SU-DHL-6 (cell line): ENCODE results near the gene OXCT1.

Experiments
- H2AFZ ChIP-seq: fragments of 200-600 bp; sonication (generic); 2 replicates; pipeline ENCODE4 v1.6.1; 2014; ENCODE audit warnings: low read depth, mild to moderate bottlenecking, moderate library complexity, mixed read lengths, antibody characterized with exemption, low read length; ENCODE audit not compliant: severe bottlenecking
- H3F3A ChIP-seq: fragments of 200-600 bp; shearing (Covaris generic); 2 replicates; pipeline ENCODE4 v1.6.0; 2016; ENCODE audit warnings: antibody characterized with exemption, mild to moderate bottlenecking; ENCODE audit not compliant: insufficient read depth
- H3K27ac ChIP-seq: fragments of 200-600 bp; sonication (generic); 2 replicates; pipeline ENCODE4 v1.5.1; 2016; ENCODE audit warnings: low read depth, mild to moderate bottlenecking, low read length, moderate library complexity, mixed read lengths
- H3K27me3 ChIP-seq: fragments of 200-600 bp; sonication (generic), shearing (Covaris generic); 2 replicates; pipeline ENCODE4 v1.6.0; 2014; ENCODE audit warnings: mild to moderate bottlenecking, low read length
- H3K36me3 ChIP-seq: fragments of 200-600 bp; sonication (generic); 2 replicates; pipeline ENCODE4 v1.6.1; 2014; ENCODE audit warnings: mild to moderate bottlenecking, low read length, mixed read lengths
- H3K4me2 ChIP-seq: fragments of 300-600, 200-600 bp; shearing (Covaris generic), sonication (generic); 2 replicates; pipeline ENCODE4 v1.6.0; 2014; ENCODE audit warnings: low read length, low read depth, mild to moderate bottlenecking; ENCODE audit not compliant: poor library complexity, severe bottlenecking
- H3K4me3 ChIP-seq: fragments of 200-600 bp; sonication (generic); 2 replicates; pipeline ENCODE4 v1.5.1; 2014; ENCODE audit warnings: antibody characterized with exemption, low read length, mild to moderate bottlenecking, mixed read lengths; ENCODE audit not compliant: insufficient read depth, poor library complexity, severe bottlenecking
- H3K79me2 ChIP-seq: fragments of 200-600 bp; sonication (generic); 2 replicates; pipeline ENCODE4 v1.6.1; 2014; ENCODE audit warnings: mild to moderate bottlenecking, low read length, moderate library complexity; ENCODE audit not compliant: insufficient read depth
- H3K9ac ChIP-seq: fragments of 200-600 bp; sonication (generic); 2 replicates; pipeline ENCODE4 v1.7.0; 2014; ENCODE audit warnings: mild to moderate bottlenecking, low read length
- H3K9me2 ChIP-seq: fragments of 200-600 bp; sonication (generic); replicated peaks from 2 replicates; pipeline ENCODE4 v1.6.1; 2014; ENCODE audit warnings: low read length; ENCODE audit not compliant: insufficient read depth
- H3K9me3 ChIP-seq: fragments of 200-600 bp; sonication (generic); 2 replicates; pipeline ENCODE4 v1.6.1; 2014; ENCODE audit warnings: low read length, mixed read lengths; ENCODE audit not compliant: insufficient read depth
- H4K20me1 ChIP-seq: fragments of 200-600 bp; sonication (generic); 2 replicates; pipeline ENCODE4 v1.6.1; 2014; ENCODE audit warnings: low read depth, mild to moderate bottlenecking, antibody characterized with exemption, low read length, moderate library complexity, mixed read lengths
- CTCF ChIP-seq: fragments of 200-600 bp; sonication (generic); IDR thresholded peaks from one replicate; pipeline ENCODE4 v1.5.1; 2017; ENCODE audit warnings: antibody characterized with exemption, mild to moderate bottlenecking, low read length, moderate library complexity; ENCODE audit not compliant: insufficient read depth, poor library complexity, severe bottlenecking
- EZH2phosphoT487 ChIP-seq: fragments of 200-600 bp; sonication (generic), shearing (Covaris generic); conservative IDR thresholded peaks from 2 replicates; pipeline ENCODE4 v1.6.1; 2018; ENCODE audit warnings: mild to moderate bottlenecking, antibody characterized with exemption, low read length, moderate library complexity, mixed read lengths

The OXCT1 gene

GRCh38 chr5:41754857-41755256 lies 115.4 kb downstream of the OXCT1 start:
- no peak for TF ChIP-seq CTCF
- no peak for TF ChIP-seq EZH2phosphoT487
- no peaks in the 10 kb centered on the region for H4K20me1 ChIP-seq
- H3F3A ChIP-seq: no peaks in the 10 kb centered on the region
- H3K9ac ChIP-seq: no peak overlapping the region
- no peak overlapping the region for H3K4me3 ChIP-seq
- no peak overlapping the region for H3K4me2 ChIP-seq
- H3K9me2 ChIP-seq: no peaks in the 10 kb centered on the region
- H3K27me3 ChIP-seq: no peaks in the 10 kb centered on the region
- no peaks in the 10 kb centered on the region for H3K9me3 ChIP-seq
- H2AFZ ChIP-seq: no peak overlapping the region
- H3K36me3 ChIP-seq: 0 out of 2 replicates have a peak, but pooled peaks cover 8% of the 10 kb centered on the region
- H3K79me2 ChIP-seq: no peaks in the 10 kb centered on the region
- no peak overlapping the region for H3K27ac ChIP-seq

- H2AFZ ChIP-seq: no peak overlapping the region
- no peak overlapping the region for H3K9ac ChIP-seq
- no peaks in the 10 kb centered on the region for H4K20me1 ChIP-seq
- H3K9me2 ChIP-seq: no peaks in the 10 kb centered on the region
- H3K4me3 ChIP-seq: no peak overlapping the region
- peaks cover 36% of the 10 kb centered on the region for H3K36me3 ChIP-seq
- H3F3A ChIP-seq: no peaks in the 10 kb centered on the region
- no peak overlapping the region for H3K4me2 ChIP-seq
- no peaks in the 10 kb centered on the region for H3K79me2 ChIP-seq
- no peaks in the 10 kb centered on the region for H3K27me3 ChIP-seq
- no peak for TF ChIP-seq EZH2phosphoT487
- no peak for TF ChIP-seq CTCF
- no peaks in the 10 kb centered on the region for H3K9me3 ChIP-seq
- H3K27ac ChIP-seq: no peak overlapping the region
Observed at GRCh38 chr5:41751867-41752266, 118.4 kb downstream of the OXCT1 start.

- Histone ChIP-seq H3K4me2 (no peak overlapping the region), H3K79me2 (no peaks in the 10 kb centered on the region), H3K27me3 (no peaks in the 10 kb centered on the region), H3K9ac (no peak overlapping the region), H3K9me3 (no peaks in the 10 kb centered on the region), H3K9me2 (no peaks in the 10 kb centered on the region), H3K36me3 (peaks cover 40% of the 10 kb centered on the region), H3F3A (no peaks in the 10 kb centered on the region), H3K27ac (no peak overlapping the region), H2AFZ (no peak overlapping the region), H4K20me1 (no peaks in the 10 kb centered on the region), H3K4me3 (no peak overlapping the region)
- no peak for TF ChIP-seq EZH2phosphoT487
- no peak for TF ChIP-seq CTCF
Observed at GRCh38 chr5:41748631-41749030, 121.6 kb downstream of the OXCT1 start.

GRCh38 chr5:41747708-41748107 lies 122.5 kb downstream of the OXCT1 start:
- no peak overlapping the region for H3K4me2 ChIP-seq
- H3K4me3 ChIP-seq: no peak overlapping the region
- no peaks in the 10 kb centered on the region for H3K79me2 ChIP-seq
- no peaks in the 10 kb centered on the region for H3K9me3 ChIP-seq
- H3K36me3 ChIP-seq: peaks cover 40% of the 10 kb centered on the region
- H4K20me1 ChIP-seq: no peaks in the 10 kb centered on the region
- no peak overlapping the region for H3K9ac ChIP-seq
- TF ChIP-seq CTCF: no peak
- no peak for TF ChIP-seq EZH2phosphoT487
- no peaks in the 10 kb centered on the region for H3F3A ChIP-seq
- H3K9me2 ChIP-seq: no peaks in the 10 kb centered on the region
- no peaks in the 10 kb centered on the region for H3K27me3 ChIP-seq
- no peak overlapping the region for H3K27ac ChIP-seq
- no peak overlapping the region for H2AFZ ChIP-seq
